HCT116 (cell line): ENCODE data around the gene SOX15. TPM values are rescaled to one million over a fixed set of nuclear protein-coding genes. Genes with fewer than 3 reads are reported as not detected.
A peak's percentile ranks its signal among the peaks of the same experiment; 100 is the strongest.
"Not testable (repeated sequence)": the region's sequence is repeated elsewhere in the genome, so short reads cannot be mapped to it uniquely, and the experiment has no call there.

Experiments used
- ATAC-seq: fragments of 200-7000 bp; cut with Tn5 transposase; 2 replicates; pipeline ENCODE4 v1.9.1; 2020; ENCODE audit warnings: mild to moderate bottlenecking, moderate library complexity
- BruUV-seq: library from RNA; stranded (reverse); fragments of 400-500 nt; replicated peaks from 2 replicates; lab custom pipeline; 2021; lab: Mats Ljungman, UMichigan
- CTCF ChIA-PET: fragments of 300-600 bp; sonication (Branson Sonifier 250); formaldehyde crosslinking; loops from one replicate; lab custom pipeline; 2021; ENCODE audit warnings: antibody characterized with exemption; lab: Charles Lee
- POLR2A ChIA-PET: fragments of 300-600, 350-600 bp; sonication (Branson Sonifier 250); formaldehyde crosslinking; loops from one replicate; lab custom pipeline; 2021; ENCODE audit warnings: antibody characterized with exemption; lab: Charles Lee
- RAD21 ChIA-PET, 2 experiments: fragments of 300-600 bp; sonication (Branson Sonifier 250); formaldehyde crosslinking; loops; one replicate each; lab custom pipeline; 2023; ENCODE audit warnings: low total read pairs in 2 of 2; ENCODE audit not compliant: uncharacterized antibody in 2 of 2, unreplicated experiment in 2 of 2, low non-redundant PET in 1 of 2; lab: Charles Lee
- DNase-seq: peaks from one replicate; pipeline ENCODE4 v3.0.0-alpha.2; 2010; ENCODE audit warnings: low read depth, low spot score
- H2AFZ ChIP-seq: fragments of 200-600 bp; shearing (Covaris generic), sonication (generic); 2 replicates; pipeline ENCODE4 v1.6.1; 2017; ENCODE audit warnings: low read depth, mixed run types, mixed read lengths, antibody characterized with exemption, low read length; ENCODE audit not compliant: poor library complexity, severe bottlenecking
- H3K27ac ChIP-seq: 2 replicates; pipeline ENCODE4 v1.5.1; 2012; ENCODE audit warnings: low read depth, low read length
- H3K27me3 ChIP-seq: fragments of 200-600 bp; sonication (generic); 2 replicates; pipeline ENCODE4 v1.6.1; 2016; ENCODE audit warnings: mixed run types, low read length, mixed read lengths; ENCODE audit not compliant: insufficient read depth
- H3K36me3 ChIP-seq, 2 experiments: fragments of 200-500 bp in 1 of 2; fragments of 200-600 bp in 1 of 2; sonication (Bioruptor generic) in 1 of 2; sonication (generic) in 1 of 2; 2 replicates each; pipeline versions ENCODE4 v1.5.1 to v1.6.1; 2014 to 2016; ENCODE audit warnings: low read length in 2 of 2, inconsistent platforms in 1 of 2, mixed read lengths in 1 of 2, mixed run types in 1 of 2; ENCODE audit not compliant: insufficient read depth in 2 of 2, control insufficient read depth in 1 of 2
- H3K4me1 ChIP-seq, 2 experiments: fragments of 200-600 bp in 1 of 2; sonication (generic) in 1 of 2; 2 replicates each; pipeline versions ENCODE4 v1.5.1 to v1.6.1; 2012 to 2017; ENCODE audit warnings: low read length in 2 of 2, inconsistent platforms in 1 of 2, mild to moderate bottlenecking in 1 of 2, mixed read lengths in 1 of 2, mixed run types in 1 of 2, moderate library complexity in 1 of 2; ENCODE audit not compliant: insufficient read depth in 2 of 2, control insufficient read depth in 1 of 2
- H3K4me2 ChIP-seq: fragments of 200-600 bp; sonication (generic); 2 replicates; pipeline ENCODE4 v1.6.1; 2017; ENCODE audit warnings: mixed run types, low read length, mixed read lengths
- H3K4me3 ChIP-seq, 2 experiments: fragments of 200-600 bp in 1 of 2; sonication (generic) in 1 of 2; replicated peaks in 1 of 2; 2 replicates each; pipeline ENCODE4 v1.5.1; 2011 to 2016; ENCODE audit warnings: low read length in 2 of 2, control low read depth in 1 of 2, low read depth in 1 of 2, mild to moderate bottlenecking in 1 of 2, mixed read lengths in 1 of 2, mixed run types in 1 of 2
- H3K79me2 ChIP-seq: fragments of 200-600 bp; sonication (generic); 2 replicates; pipeline ENCODE4 v1.6.1; 2017; ENCODE audit warnings: mild to moderate bottlenecking, mixed run types, low read length, moderate library complexity, mixed read lengths; ENCODE audit not compliant: insufficient read depth
- H3K9ac ChIP-seq: fragments of 200-600 bp; sonication (generic); 2 replicates; pipeline ENCODE4 v1.6.1; 2016; ENCODE audit warnings: low read length, mixed read lengths
- H3K9me2 ChIP-seq: fragments of 200-600 bp; sonication (generic), shearing (Covaris generic); 2 replicates; pipeline ENCODE4 v1.6.1; 2017; ENCODE audit warnings: mixed run types, mild to moderate bottlenecking, moderate library complexity; ENCODE audit not compliant: insufficient read depth
- H3K9me3 ChIP-seq, 2 experiments: fragments of 200-500 bp in 1 of 2; fragments of 200-600 bp in 1 of 2; sonication (Bioruptor generic) in 1 of 2; sonication (generic) in 1 of 2; 2 replicates each; pipeline ENCODE4 v1.6.1; 2014 to 2017; ENCODE audit warnings: low read length in 2 of 2, mixed read lengths in 2 of 2, inconsistent platforms in 1 of 2, low read depth in 1 of 2, mild to moderate bottlenecking in 1 of 2, mixed run types in 1 of 2, moderate library complexity in 1 of 2; ENCODE audit not compliant: control insufficient read depth in 1 of 2, insufficient read depth in 1 of 2
- H4K20me1 ChIP-seq: fragments of 200-600 bp; sonication (generic), shearing (Covaris generic); 2 replicates; pipeline ENCODE4 v1.6.1; 2017; ENCODE audit warnings: mixed run types, mild to moderate bottlenecking, moderate library complexity; ENCODE audit not compliant: insufficient read depth
- CEBPB ChIP-seq: IDR thresholded peaks from 2 replicates; pipeline ENCODE4 v1.6.1; 2012; ENCODE audit warnings: low read depth
- TCF7L2 ChIP-seq: IDR thresholded peaks from 2 replicates; pipeline ENCODE4 v1.7.0; 2011; ENCODE audit warnings: borderline replicate concordance, inconsistent platforms; ENCODE audit not compliant: insufficient read depth, insufficient read length; ENCODE audit errors: extremely low read depth
- intact Hi-C: fragments of 100-400 bp; cut with micrococcal nuclease; formaldehyde crosslinking; loops from 2 replicates; pipeline ENCODE4 v1.10.0; 2022
- total RNA-seq: library from RNA; stranded (reverse); gene quantifications from one replicate; pipeline ENCODE4 v1.2.1, GENCODE V29; 2021; ENCODE audit not compliant: unreplicated experiment

Gene SOX15
- total RNA-seq, 1 experiment from 2014 or later = 0.69 TPM

- RAD21 ChIA-PET = no interaction called here
- peak overlapping the region; percentile 80 for H3K4me2 ChIP-seq
- H4K20me1 ChIP-seq = no peaks in the 10 kb centered on the region
- TF ChIP-seq CEBPB = no peak
- TF ChIP-seq TCF7L2 = no peak
- peaks cover 5% of the 10 kb centered on the region; the same call in 1 of the 2 replicates for H3K79me2 ChIP-seq
- ATAC-seq (no peak), DNase-seq (no peak)
- intact Hi-C loops = no loop called here
- H3K9me3 ChIP-seq = no peaks in the 10 kb centered on the region
- H3K9ac ChIP-seq = peak overlapping the region; percentile 93; the same call in 1 of the 2 replicates
- no peaks in the 10 kb centered on the region for H3K9me2 ChIP-seq
- H3K36me3 ChIP-seq = no peaks in the 10 kb centered on the region
- POLR2A ChIA-PET = interaction anchor here (0.5 to 2.2 kb wide), 4 partner anchors 9 to 361 kb away, joined by 4 to 24 read pairs (median 5); partner anchors contain the start of genes TP53 and WRAP53
- TSS peak; percentile 85 for BruUV-seq
- H3K4me3 ChIP-seq = 0 out of 4 replicates have a peak overlapping the region, but pooled peaks of 1 of the 2 experiments have one; percentile 85
- no peak overlapping the region for H3K27ac ChIP-seq
- no peak overlapping the region for H2AFZ ChIP-seq
- CTCF ChIA-PET = interaction anchor here (2.0 to 2.5 kb wide), 2 partner anchors 12 to 61 kb away, joined by 8 to 15 read pairs; partner anchors contain the start of genes FXR2, TP53 and WRAP53
- H3K4me1 ChIP-seq = peaks cover 4 to 13% of the 10 kb centered on the region in 2 experiments; a peak in 3 of 4 replicates
- H3K27me3 ChIP-seq = no peaks in the 10 kb centered on the region
These were observed 36.4 kb upstream of the SOX15 start for GRCh38 chr17:7626307-7626706.

GRCh38 chr17:7625749-7626148, 35.9 kb upstream of the SOX15 start:
- H3K27me3 ChIP-seq, H3K4me2 ChIP-seq, H2AFZ ChIP-seq, BruUV-seq, CTCF ChIA-PET, H3K9ac ChIP-seq, H4K20me1 ChIP-seq, RAD21 ChIA-PET, DNase-seq, ATAC-seq, H3K27ac ChIP-seq, H3K79me2 ChIP-seq, H3K9me3 ChIP-seq, H3K9me2 ChIP-seq, intact Hi-C loops, H3K36me3 ChIP-seq, H3K4me3 ChIP-seq: not testable (repeated sequence)
- POLR2A ChIA-PET = interaction anchor here (1.7 kb wide), 1 partner anchor 62 kb away, joined by 4 read pairs; the partner anchor contains the start of gene TP53
- peaks cover 4 to 13% of the 10 kb centered on the region in 2 experiments; a peak in 3 of 4 replicates for H3K4me1 ChIP-seq
